DMS53 (cell line): ENCODE measurements around the gene SPDYE4.

Experiments used
- DNase-seq: peaks from one replicate; lab custom pipeline; 2025; lab: John Stamatoyannopoulos, UW

Gene SPDYE4

DNA sequence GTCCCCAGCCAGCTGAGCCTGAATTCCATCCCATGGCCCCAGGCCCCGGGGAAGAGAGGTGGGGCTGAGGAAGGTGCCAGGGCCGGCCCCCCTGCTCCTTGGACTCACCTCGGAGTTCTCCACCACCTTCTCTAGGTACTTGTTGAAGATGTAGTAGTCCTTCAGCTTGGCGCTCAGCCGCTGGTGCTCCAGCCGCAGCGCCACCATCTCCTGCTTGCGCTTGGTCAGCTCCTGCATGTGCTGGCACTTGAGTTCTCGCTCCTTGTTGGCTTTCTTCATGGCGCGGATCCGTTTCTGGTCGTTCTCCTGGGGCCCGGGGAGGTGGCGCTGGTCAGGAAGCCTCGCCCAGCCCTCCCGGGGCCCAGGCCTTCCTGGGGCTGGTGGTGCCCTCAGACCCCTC lies 17.0 kb downstream of the SPDYE4 start:
- DNase-seq, result no peak

DNA sequence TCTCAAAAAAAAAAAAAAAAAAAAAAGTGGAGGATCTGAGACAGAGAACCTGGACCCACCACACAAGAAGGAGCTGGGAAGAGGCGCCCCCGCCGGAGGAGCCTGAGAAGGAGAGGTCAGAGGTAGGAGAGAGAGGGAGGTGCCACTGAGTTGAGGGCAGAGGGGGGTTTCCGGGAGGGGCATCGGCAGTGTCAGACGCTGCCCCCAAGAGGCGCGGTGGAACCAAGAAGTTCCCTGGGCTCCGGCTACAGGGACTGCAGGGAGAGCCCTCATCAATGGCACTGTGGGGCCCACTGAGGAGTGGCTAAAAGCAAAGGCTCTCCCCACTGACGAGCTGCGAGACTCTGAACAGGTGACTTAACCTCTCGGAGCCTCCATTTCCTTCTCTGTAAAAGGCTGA lies 17.9 kb downstream of the SPDYE4 start:
- no peak for DNase-seq

DNA sequence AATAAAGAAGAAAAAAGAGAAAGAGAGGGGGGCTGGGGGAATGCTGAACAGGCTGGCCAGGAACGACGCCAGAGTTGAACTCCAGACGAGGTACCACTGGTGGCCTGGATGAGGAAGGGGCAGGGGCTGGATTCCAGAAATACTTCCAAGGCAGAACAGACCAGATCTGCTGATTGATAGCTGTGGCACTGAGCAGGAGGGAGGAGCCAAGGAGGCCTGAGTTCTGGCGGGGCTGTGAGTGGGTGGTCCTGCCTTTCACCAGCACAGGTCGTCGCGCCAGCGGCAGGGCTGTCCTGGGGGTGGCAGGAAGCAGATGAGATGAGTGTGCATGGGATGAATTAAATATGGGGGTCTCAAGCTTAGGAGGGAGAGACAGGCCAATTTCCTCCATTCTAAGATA lies 19.2 kb downstream of the SPDYE4 start:
- no peak for DNase-seq

DNA sequence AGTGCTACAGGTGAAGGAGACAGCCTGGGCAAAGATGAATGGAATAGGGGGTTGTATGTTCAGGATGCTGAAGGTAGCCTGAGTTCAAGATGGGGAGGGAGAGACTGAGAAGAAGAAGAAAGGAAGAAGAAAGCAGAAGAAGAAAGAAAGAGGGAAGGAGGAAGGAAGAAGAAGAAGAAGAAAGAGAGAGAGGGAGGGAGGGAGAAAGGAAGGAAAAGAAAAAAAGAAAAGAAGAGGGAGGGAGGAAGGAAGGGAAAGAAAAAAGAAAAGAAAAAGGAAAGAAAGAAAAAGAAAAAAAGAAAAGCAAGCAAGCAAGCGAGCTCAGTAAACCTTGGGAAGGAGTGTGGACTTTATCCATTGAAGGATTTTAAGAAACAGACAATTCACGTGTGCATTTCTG lies 21.6 kb downstream of the SPDYE4 start:
- no peak for DNase-seq

DNA sequence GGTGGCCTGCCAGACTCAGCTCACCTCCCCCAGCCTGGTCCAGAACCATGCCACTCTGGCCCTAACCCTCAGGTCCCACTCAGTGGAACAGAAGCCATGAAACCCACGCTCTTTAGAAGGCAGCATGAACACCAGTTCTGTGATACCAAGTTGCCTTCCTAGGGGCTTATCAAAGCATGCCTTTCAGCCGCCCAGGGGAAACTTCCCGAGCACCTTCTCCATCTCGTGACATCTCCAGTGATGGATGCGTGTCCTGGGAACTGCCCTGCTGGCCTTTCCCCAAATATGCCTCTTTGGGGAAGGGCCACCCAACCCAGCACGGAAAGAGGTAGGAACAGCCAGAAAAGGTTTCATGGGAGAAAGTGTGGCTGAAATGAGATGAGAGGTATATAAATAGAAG lies 22.0 kb downstream of the SPDYE4 start:
- no peak for DNase-seq

DNA sequence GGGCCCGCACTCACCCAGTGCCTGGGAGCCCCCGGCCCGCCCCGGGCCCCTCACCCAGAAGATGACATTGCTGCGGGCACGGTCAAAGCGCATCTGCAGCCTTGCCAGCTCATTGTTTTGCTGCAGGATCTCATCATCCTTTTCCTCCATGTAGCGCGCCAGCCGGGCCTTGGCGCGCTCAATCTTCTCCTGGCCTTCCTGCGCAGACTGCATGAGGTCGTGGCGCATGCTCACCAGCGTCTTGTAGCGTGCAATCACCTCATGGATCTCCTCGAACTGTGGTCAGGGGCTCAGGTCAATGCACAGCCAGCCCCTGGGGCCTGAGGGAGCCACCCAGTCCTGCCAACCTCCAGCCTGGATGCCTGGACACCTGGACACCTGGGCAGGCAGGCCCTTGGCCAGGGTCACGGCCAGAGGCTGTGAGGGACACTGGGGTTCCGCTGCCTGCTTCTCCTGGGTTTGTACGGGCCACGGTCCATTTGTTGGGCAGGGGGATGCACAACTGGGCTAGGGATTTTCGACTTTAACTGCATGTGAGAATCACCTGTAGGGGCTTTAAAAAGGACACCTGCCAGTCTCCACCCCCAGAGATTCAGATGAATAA lies 22.9 kb downstream of the SPDYE4 start:
- no peak for DNase-seq

DNA sequence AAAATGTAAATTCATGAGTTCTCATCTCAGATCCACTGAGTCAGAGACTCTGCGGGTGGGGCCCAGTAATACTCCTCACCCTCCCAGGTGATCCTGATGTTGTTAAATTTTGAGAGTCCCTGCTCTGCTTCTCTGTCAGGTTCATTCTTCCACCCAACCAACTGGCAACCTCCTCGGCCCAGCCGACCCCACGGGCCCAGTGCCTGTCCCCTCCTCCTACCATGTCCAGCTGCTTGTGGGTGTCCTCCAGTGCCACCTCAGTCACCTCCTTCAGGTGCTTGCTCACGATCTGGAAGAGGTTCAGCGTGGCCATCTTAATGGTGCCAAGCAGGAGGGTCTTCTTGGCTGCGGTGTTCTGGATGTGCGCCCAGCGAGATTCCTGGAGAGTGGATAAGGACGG lies 23.5 kb downstream of the SPDYE4 start:
- no peak for DNase-seq

DNA sequence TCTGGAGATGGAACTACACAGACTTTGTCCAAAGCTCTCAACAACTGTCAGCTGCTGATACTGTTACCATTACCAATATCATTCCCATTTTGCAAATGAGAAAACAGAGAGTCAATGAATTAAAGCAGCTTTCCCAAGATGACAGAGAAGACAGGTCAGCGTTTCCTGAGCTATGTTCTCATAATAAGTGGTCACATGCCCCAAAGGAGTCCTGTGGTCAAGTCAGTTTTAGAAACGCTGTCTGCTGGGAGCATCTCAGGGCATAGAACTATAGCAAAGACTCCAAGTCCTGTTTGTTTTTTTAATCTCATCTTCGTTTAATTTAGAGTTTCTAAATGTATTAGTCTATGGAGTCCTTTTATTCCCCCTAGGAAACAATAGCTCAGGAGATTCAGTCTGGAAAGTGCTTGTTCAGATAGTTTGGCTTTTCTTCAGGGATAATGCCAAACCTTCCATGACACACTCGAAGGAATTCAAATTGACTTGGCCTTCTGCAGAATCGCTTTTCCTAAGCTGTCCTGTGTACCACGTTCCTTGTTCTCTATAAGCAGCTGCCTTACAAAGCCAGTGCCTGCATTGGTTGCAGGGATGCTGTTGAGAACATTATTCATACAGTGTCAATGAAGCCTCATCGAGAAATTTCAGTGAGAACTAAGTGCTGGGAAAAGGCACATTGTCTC lies 25.8 kb downstream of the SPDYE4 start:
- DNase-seq, result no peak

DNA sequence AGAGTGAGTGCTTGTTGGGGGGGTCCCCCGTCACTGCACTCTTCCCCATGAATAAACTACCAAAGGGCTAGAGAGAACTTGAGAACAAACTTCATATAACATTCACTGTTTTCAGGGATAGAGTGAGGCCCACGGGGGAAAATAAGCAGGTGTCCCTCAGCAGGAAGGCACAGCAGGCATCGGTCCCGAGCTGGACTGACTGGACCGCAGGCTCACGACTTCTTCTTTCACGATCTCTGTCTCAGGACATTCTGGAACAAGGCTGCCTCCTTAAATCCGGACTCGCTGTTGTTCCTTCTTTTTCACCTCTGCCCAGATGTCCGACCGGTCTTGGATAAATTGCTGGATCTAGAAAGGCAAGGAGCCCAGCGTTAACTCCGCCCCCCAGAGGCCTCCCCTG lies 28.5 kb downstream of the SPDYE4 start:
- no peak for DNase-seq

DNA sequence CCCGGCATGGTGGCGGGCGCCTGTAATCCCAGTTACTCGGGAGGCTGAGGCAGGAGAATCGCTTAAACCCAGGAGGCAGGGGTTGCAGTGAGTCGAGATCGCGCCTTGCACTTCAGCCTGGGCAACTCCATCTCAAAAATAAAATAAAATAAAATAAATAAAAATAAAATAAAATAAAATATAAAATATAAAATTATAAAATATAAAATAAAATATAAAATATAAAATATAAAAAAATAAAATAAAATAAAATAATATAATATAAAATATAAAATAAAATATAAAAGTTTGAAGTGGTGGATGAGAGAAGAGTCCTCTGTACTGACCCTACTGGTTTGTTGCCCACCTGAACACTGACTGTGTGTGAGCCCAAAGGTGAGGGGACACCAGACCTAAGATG lies 28.9 kb downstream of the SPDYE4 start:
- no peak for DNase-seq

DNA sequence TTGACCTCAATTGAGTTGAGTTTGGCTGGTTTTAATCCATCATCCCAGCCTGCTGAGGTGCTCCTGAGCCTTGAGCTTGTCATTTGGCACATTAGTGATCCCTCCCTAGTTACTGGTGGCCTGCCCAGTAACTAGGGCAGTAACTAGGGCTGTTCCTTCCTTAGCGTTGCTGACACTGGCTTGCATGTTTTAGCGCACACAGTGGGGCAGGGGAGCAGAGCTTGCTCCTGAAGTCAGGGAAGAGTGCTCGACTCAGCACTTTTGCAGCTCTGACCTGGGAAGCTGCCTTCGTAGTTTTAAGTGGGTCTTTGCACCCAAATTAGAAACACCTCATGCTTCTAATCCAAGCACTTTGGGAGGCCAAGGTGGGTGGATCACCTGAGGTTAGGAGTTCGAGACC lies 29.4 kb downstream of the SPDYE4 start:
- no peak for DNase-seq

DNA sequence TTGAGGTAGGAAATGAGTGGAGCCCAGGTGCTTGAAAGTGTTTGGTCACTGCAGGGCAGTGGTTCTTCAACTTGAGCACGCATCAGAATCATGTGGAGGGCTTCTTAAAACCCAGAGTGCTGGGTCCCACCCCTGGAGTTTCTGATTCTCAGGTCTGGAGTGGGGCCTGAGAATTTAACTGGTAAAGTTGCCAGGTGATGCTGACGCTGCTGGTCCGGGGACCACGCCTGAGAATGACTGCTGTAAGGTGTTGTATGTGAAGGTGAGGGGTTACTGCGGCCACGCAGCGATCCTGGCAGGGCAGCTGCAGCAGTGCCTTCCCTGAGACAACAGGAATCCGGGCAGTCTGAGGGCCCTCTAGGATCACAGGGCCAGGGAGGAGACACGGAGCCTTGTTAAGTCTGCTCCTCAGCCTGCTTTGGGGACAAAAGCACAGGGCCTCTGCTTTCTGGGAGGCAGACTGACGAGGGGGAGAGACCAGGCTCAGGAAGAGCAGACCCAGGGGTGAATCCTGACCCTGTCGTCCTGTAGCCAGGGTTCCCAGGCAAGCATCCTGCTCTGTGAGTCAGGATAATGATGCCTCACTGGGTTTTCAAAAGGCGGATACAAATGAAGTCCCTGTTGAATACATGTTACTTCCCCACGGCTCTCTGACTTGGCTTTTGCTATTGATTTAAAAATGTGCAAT lies 30.0 kb downstream of the SPDYE4 start:
- DNase-seq, result no peak

DNA sequence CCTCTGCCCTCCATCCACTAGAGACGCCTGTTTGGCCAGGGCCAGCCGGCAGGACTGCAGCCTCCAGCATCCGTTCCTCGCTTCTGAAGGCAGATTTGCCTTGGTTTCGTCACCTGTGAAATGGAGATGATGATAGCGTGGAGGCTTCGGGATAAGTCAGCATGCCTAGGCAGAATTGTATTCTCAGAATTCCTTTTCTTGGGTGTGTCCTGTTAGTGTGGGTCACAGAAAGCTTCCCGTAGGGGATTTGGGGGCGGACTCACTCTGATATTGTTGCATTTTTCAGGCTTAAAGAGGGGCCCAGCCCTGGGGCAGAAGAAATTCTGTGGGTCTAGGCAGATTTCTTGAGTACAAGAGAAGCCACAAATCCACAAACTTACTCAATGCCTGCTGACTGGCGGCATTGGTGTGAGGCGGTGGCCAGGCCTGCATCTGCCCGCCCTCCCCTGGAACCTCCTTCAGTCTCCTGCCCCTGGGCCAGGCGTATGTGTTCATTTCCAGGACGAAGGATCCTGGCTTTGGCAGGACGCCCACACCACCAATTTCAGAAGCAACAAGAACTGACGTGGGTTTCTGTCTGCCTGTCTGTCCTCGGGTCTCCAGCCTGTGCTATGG lies 31.3 kb downstream of the SPDYE4 start:
- DNase-seq, result no peak

DNA sequence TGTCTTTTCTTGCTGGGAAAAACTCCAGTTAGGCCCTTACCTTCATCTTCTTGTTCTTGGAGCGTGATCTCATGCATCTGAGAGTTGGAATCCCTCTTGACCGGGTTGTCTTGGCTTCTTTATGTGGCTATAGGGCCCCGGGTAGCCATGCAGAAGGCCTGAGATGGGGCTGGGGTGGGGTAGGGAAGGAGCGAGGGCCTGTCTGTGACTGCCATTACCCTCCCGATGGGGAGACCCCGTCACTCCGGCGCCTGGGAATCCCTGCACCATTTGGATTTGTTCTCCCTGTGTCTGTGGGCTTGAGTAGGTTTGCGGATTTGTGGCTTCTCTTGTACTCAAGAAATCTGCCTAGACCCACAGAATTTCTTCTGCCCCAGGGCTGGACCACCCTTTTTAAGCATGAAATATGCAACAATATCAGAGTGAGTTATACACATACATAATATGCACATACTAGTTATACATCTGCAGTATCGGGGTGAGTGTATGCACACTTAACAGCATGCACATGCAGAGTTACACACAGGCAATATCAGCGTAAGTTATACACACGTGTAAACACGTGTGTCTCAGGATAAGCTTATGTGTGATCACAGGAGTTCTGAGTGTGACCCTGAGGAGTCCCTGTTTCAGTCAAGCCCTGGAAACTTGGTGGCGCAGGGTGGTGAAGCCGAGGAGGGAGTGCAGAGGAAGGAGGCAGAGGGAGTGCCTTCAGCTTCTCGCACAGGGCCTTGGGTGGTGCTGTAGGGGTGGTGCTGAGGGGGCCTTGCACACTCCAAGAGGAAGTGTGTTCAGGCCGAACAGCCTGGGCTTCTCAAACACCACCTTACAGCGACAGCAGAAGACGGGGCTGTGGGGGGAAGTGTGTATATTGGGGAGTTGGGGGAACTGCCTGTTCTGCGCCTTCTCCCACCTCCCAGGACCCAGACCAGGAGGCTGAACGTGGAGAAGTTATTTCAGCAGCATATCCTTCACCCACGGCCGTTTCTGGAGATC lies 32.2 kb downstream of the SPDYE4 start:
- DNase-seq, result no peak

DNA sequence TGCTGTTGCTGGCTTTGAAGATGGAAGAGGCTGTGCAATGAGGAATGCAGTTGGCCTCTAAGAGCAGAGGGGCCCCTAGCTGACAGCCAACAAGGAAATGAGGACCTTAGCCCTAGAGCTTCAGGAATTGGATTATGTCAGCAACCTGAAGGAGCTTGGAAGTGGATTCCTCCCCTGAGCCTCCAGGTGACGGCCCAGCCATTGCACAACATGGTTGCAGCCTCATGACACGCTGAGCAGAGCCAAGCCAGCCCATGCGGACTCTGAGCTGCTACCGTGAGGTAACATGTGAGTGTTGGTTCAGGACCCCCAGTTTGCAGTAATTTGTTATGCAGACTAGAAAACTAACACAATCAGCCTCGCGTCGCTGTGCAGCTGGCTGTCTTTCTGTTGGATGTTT lies 33.9 kb downstream of the SPDYE4 start:
- no peak for DNase-seq

DNA sequence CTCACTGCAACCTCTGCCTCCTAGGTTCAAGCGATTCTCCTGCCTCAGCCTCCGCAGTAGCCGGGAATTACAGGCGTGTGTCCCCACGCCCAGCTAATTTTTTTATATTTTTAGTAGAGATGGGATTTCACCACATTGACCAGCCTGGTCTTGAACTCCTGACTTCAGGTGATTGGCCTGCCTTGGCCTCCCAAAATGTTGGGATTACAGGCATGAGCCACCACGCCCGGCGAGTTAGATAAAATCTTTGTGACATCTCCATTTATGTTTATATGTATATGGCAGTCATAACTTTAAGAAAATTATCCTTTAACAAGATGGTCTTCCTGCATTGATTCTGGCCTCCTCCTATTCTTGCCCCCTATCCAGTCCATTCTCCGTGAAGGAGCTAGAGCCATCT lies 37.8 kb downstream of the SPDYE4 start:
- DNase-seq, result no peak

DNA sequence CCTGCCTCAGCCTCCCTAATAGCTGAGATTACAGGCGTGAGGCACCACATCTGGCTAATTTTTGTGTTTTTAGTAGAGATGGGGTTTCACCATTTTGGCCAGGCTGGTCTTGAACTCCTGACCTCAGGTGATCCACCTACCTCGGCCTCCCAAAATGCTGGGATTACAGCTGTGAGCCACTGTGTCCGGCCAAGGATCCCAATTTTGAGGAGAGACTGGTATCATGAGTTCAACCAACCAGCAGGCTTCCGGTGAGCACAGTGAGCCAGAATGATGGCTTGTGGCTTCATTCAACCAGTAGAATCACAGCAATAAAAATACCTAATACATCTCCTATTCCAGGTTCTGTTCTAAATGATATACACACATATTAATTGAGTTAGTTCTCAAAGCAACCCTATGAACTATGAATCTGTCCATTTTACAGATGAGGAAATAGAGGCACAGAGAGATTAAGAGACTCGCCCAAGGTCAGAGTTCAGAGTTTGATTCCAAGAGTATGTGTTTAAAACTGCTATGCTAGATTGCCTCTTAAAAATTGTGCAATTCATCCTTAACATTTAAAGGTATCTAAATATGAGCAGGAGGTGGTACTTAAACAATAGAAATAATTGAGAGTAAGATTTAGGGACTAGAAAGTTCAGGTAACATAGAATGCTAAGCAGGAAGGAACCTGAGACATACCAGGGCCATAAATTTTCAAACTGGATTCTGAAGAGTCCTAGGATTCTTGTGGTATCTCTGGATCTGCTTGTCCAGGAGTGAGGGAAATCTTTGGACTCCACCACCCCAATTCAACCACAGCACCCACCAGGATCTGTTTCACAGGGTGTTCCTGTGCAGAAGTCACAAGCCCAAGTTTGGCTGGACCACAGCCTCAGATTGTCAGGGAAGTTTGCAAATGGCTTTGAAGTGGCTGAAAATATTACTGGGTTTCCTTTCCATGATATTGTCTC lies 38.8 kb downstream of the SPDYE4 start:
- no peak for DNase-seq

DNA sequence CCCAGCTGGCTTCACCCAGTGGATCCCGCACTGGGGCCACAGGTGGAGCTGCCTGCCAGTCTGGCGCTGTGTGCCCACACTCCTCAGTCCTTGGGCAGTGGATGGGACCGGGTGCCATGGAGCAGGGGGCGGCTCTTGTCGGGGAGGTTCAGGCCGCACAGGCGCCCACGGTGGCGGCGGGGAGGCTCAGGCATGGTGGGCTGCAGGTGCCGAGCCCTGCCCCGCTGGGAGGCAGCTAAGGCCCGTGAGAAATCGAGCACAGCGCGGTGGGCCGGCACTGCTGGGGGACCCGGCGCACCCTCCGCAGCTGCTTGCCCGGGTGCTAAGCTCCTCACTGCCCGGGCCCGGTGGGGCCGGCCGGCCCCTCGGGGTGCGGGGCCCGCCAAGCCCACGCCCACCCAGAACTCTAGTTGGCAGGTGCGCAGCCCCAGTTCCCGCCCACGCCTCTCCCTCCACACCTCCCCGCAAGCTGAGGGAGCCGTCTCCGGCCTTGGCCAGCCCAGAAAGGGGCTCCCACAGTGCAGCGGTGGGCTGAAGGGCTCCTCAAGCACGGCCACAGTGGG lies 40.3 kb downstream of the SPDYE4 start:
- no peak for DNase-seq

DNA sequence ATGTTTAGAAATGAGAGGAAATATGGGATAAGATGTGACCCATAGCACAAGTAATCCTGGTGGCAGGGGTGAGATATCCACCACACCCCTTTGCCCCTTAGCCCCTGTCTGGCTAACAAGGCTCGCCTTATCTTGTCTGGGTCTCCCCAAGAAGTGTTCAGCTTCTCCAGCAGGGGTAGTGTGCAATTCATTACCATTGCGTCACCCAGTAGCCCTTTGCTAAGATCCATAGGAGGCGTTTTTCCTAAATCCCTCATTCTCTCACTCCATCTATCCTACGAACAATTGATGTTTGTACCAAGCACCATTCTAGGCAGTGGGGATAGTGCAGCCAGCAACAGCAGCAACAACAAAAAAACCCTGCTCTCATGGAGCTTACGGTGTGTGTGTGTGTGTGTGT lies 44.5 kb downstream of the SPDYE4 start:
- DNase-seq, result no peak

DNA sequence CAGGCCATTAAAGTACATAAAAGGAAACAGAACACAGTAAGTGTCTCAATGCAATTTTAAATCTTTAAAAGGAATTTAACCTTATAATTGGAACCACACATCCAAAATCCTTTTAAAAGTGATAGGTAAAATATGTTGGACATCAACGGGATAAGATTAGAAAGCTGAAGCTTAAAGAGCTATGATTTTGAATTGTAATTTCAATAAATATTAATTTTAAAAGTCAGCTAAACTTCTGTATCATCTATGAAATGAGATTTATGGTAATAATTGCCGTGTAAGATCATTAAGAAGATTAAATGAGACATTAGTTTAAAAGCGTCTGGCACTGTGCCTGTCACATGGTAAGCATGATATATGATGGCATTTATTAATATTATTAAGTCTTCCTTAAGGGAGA lies 45.0 kb downstream of the SPDYE4 start:
- DNase-seq, result no peak

DNA sequence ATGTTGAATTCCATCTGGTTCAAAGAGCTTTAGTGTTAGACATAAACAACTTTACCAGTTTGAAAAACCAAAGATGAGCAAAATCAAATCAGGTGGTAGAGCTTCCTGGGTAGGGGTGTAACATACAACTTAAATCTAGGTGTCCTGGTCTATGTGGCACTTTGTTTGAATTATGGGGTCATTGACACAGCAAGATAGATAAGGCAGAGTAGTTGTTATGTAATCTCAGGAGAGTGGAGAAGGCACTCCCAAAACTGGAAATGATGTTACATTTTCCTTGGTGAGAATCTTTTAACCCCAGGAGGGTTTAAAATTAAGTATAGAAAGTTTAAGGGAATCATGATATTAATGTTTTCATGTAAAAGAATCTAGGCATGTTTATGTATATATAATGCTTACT lies 45.6 kb downstream of the SPDYE4 start:
- no peak for DNase-seq
